Transverse colon (tissue), 4 donors: Measurements from ENCODE around the gene POLG.

Source experiments
- EP300 ChIP-seq: sonication (generic); formaldehyde crosslinking; IDR thresholded peaks from one replicate; pipeline ENCODE4 v1.6.1; 2017; ENCODE audit warnings: antibody characterized with exemption, low read depth
- POLR2A ChIP-seq: fragments of 450-650 bp; IDR thresholded peaks from one replicate; pipeline ENCODE4 v1.6.1; 2016; ENCODE audit warnings: antibody characterized with exemption, mild to moderate bottlenecking, moderate library complexity
- POLR2AphosphoS5 ChIP-seq, 3 donors: sonication (generic); formaldehyde crosslinking; IDR thresholded peaks; one replicate each; pipeline ENCODE4 v1.6.1; 2016; ENCODE audit warnings: antibody characterized with exemption in 3 of 3
- TF ChIP-seq, protein P1 (sequence below), 5 experiments: fragments of 200-600 bp in 3 of 5; fragments of 450-650 bp in 2 of 5; sonication (generic) in 3 of 5; IDR thresholded peaks; 1 replicate in 2 of 5; 2 replicates in 3 of 5; pipeline ENCODE4 v1.5.1; 2016 to 2017; ENCODE audit warnings: antibody characterized with exemption in 5 of 5, inconsistent platforms in 3 of 5, mild to moderate bottlenecking in 2 of 5, moderate library complexity in 1 of 5

- TF ChIP-seq, protein P1, sequence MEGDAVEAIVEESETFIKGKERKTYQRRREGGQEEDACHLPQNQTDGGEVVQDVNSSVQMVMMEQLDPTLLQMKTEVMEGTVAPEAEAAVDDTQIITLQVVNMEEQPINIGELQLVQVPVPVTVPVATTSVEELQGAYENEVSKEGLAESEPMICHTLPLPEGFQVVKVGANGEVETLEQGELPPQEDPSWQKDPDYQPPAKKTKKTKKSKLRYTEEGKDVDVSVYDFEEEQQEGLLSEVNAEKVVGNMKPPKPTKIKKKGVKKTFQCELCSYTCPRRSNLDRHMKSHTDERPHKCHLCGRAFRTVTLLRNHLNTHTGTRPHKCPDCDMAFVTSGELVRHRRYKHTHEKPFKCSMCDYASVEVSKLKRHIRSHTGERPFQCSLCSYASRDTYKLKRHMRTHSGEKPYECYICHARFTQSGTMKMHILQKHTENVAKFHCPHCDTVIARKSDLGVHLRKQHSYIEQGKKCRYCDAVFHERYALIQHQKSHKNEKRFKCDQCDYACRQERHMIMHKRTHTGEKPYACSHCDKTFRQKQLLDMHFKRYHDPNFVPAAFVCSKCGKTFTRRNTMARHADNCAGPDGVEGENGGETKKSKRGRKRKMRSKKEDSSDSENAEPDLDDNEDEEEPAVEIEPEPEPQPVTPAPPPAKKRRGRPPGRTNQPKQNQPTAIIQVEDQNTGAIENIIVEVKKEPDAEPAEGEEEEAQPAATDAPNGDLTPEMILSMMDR (IDR thresholded peaks at IDR 0.05) = no peak
- no peak for TF ChIP-seq POLR2A
- TF ChIP-seq EP300 = no peak
- TF ChIP-seq POLR2AphosphoS5 (IDR thresholded peaks at IDR 0.05) = no peak
These were observed 10.6 kb upstream of the POLG start for GRCh38 chr15:89345248-89345647.
